Keratinocyte (primary cell): ENCODE measurements around the gene STX19. TPM values are rescaled to one million over a fixed set of nuclear protein-coding genes. Genes with fewer than 3 reads are reported as not detected.
A peak's percentile ranks its signal among the peaks of the same experiment; 100 is the strongest.
"Not testable (repeated sequence)": the region's sequence is repeated elsewhere in the genome, so short reads cannot be mapped to it uniquely, and the experiment has no call there.

ENCODE experiments used
- DNase-seq: peaks from one replicate; pipeline ENCODE4 v3.0.0-alpha.2; 2011; ENCODE audit warnings: low read depth, missing footprints, low spot score
- FAIRE-seq: peaks from 2 replicates; lab custom pipeline; 2011; peaks lifted over from hg19 to GRCh38; lab: Jason Lieb, UNC
- H2AFZ ChIP-seq: 2 replicates; pipeline ENCODE4 v1.6.0; 2012; ENCODE audit warnings: low read length, control low read depth, inconsistent platforms; ENCODE audit not compliant: control insufficient read depth
- H3K27ac ChIP-seq: 2 replicates; pipeline ENCODE4 v1.5.1; 2011; ENCODE audit warnings: low read length; ENCODE audit not compliant: control insufficient read depth, insufficient read depth
- H3K27me3 ChIP-seq: 3 replicates; pipeline ENCODE4 v1.6.0; 2011; ENCODE audit warnings: low read length; ENCODE audit not compliant: control insufficient read depth, insufficient read depth; ENCODE audit errors: extremely low read depth
- H3K36me3 ChIP-seq, 2 experiments: 2 replicates in 1 of 2; 3 replicates in 1 of 2; pipeline ENCODE4 v1.5.1; 2011; ENCODE audit warnings: low read length in 2 of 2, mild to moderate bottlenecking in 1 of 2; ENCODE audit not compliant: control insufficient read depth in 2 of 2, insufficient read depth in 2 of 2; ENCODE audit errors: extremely low read depth in 1 of 2
- H3K4me1 ChIP-seq: 3 replicates; pipeline ENCODE4 v1.5.1; 2011; ENCODE audit warnings: low read length; ENCODE audit not compliant: control insufficient read depth, insufficient read depth; ENCODE audit errors: extremely low read depth
- H3K4me2 ChIP-seq: 3 replicates; pipeline ENCODE4 v1.6.0; 2011; ENCODE audit warnings: low read depth, low read length; ENCODE audit not compliant: control insufficient read depth, insufficient read depth; ENCODE audit errors: extremely low read depth
- H3K4me3 ChIP-seq, 3 experiments: fragments of 200-600 bp in 1 of 3; sonication (generic) in 1 of 3; 2 replicates in 2 of 3; 3 replicates in 1 of 3; pipeline ENCODE4 v1.5.1; 2011 to 2016; ENCODE audit warnings: low read length in 3 of 3, mild to moderate bottlenecking in 3 of 3, control low read depth in 2 of 3, inconsistent platforms in 1 of 3, low read depth in 1 of 3, mixed read lengths in 1 of 3, mixed run types in 1 of 3, moderate library complexity in 1 of 3; ENCODE audit not compliant: control insufficient read depth in 2 of 3, insufficient read depth in 2 of 3; ENCODE audit errors: extremely low read depth in 1 of 3
- H3K79me2 ChIP-seq: 2 replicates; pipeline ENCODE4 v1.6.0; 2012; ENCODE audit warnings: low read length; ENCODE audit not compliant: control insufficient read depth, insufficient read depth
- H3K9ac ChIP-seq: 3 replicates; pipeline ENCODE4 v1.6.0; 2011; ENCODE audit warnings: low read length; ENCODE audit not compliant: control insufficient read depth, insufficient read depth; ENCODE audit errors: extremely low read depth
- H3K9me1 ChIP-seq: 3 replicates; pipeline ENCODE4 v1.6.0; 2011; ENCODE audit warnings: low read length; ENCODE audit not compliant: control insufficient read depth, insufficient read depth; ENCODE audit errors: extremely low read depth
- H3K9me3 ChIP-seq: 2 replicates; pipeline ENCODE4 v1.5.1; 2012; ENCODE audit warnings: low read depth, low read length; ENCODE audit not compliant: control insufficient read depth
- H4K20me1 ChIP-seq: 3 replicates; pipeline ENCODE4 v1.6.0; 2011; ENCODE audit warnings: low read length; ENCODE audit not compliant: control insufficient read depth, insufficient read depth; ENCODE audit errors: extremely low read depth
- CTCF ChIP-seq, 3 experiments: IDR thresholded peaks in 1 of 3; conservative IDR thresholded peaks in 1 of 3; optimal IDR thresholded peaks in 1 of 3; 2 replicates in 2 of 3; 3 replicates in 1 of 3; pipeline versions ENCODE3 to v1.5.1; 2011; ENCODE audit warnings: low read length in 3 of 3, mild to moderate bottlenecking in 3 of 3, moderate library complexity in 2 of 3, control low read depth in 1 of 3, inconsistent platforms in 1 of 3; ENCODE audit not compliant: insufficient read depth in 2 of 3; ENCODE audit errors: extremely low read depth in 1 of 3
- EZH2 ChIP-seq: IDR thresholded peaks from one replicate; pipeline ENCODE4 v1.6.1; 2012; ENCODE audit warnings: inconsistent platforms, mild to moderate bottlenecking, low read length, moderate library complexity
- dilution Hi-C: fragments of 300-500 bp; cut with MboI; formaldehyde crosslinking; loops from one replicate; pipeline ENCODE4 v1.7.0; 2020; ENCODE audit warnings: low sequenced_read_pairs; ENCODE audit not compliant: extremely low pct_ligation_motif_present
- polyA plus RNA-seq, 5 experiments: library from polyadenylated mRNA; depleted of rRNA in 3 of 5; stranded (reverse) in 3 of 5; stranded (forward) in 1 of 5; unstranded in 1 of 5; fragments of >200 nt; gene quantifications; 1 replicate in 1 of 5; 2 replicates in 3 of 5; 3 replicates in 1 of 5; pipeline versions ENCODE4 v1.2.1 to v1.2.3, GENCODE V29; 2011 to 2012; ENCODE audit warnings: missing spikeins in 2 of 5, low read depth in 1 of 5, low replicate concordance in 1 of 5
- small RNA-seq, 3 experiments: library from RNA; depleted of rRNA; stranded (forward); fragments of <200 nt; gene quantifications; one replicate each; pipeline ENCODE3, GENCODE V24; 2012; ENCODE audit warnings: low read depth in 3 of 3, low replicate concordance in 1 of 3; ENCODE audit not compliant: insufficient read length in 3 of 3

The STX19 gene
- polyA plus RNA-seq, 1 donor (not counting 4 experiments of a cell fraction or from before 2014, with no cell fraction given) = 0.30 TPM

GRCh38 chr3:93969443-93969842 lies 59.0 kb downstream of the STX19 start:
- no peak overlapping the region for H3K4me2 ChIP-seq
- TF ChIP-seq CTCF (optimal IDR thresholded peaks at IDR 0.05 in 1 of 3, IDR thresholded peaks at IDR 0.05 in 1 of 3, conservative IDR thresholded peaks at IDR 0.05 in 1 of 3; ENCODE audit: extremely low read depth in 1 of 3, insufficient read depth in 2 of 3, low read length in 3 of 3) (no peak), EZH2 (no peak)
- no peak for DNase-seq
- no peaks in the 10 kb centered on the region for H3K9me3 ChIP-seq
- H3K9ac ChIP-seq = no peak overlapping the region
- peaks cover 4% of the 10 kb centered on the region for H3K4me1 ChIP-seq
- no peaks in the 10 kb centered on the region for H3K79me2 ChIP-seq
- H3K4me3 ChIP-seq = no peak overlapping the region
- H4K20me1 ChIP-seq = no peaks in the 10 kb centered on the region
- H2AFZ ChIP-seq = no peak overlapping the region
- no peaks in the 10 kb centered on the region for H3K36me3 ChIP-seq
- no peaks in the 10 kb centered on the region for H3K27me3 ChIP-seq
- no peaks in the 10 kb centered on the region for H3K9me1 ChIP-seq
- dilution Hi-C loops = no loop called here
- no peak overlapping the region for H3K27ac ChIP-seq
- FAIRE-seq = peak; percentile 17

GRCh38 chr3:93965106-93965505 lies 63.3 kb downstream of the STX19 start:
- H3K9ac ChIP-seq, H4K20me1 ChIP-seq, H3K4me2 ChIP-seq, H2AFZ ChIP-seq, H3K4me1 ChIP-seq, H3K9me1 ChIP-seq, H3K4me3 ChIP-seq, H3K36me3 ChIP-seq, H3K27me3 ChIP-seq, dilution Hi-C loops, H3K27ac ChIP-seq, H3K79me2 ChIP-seq, H3K9me3 ChIP-seq, FAIRE-seq, DNase-seq: not testable (repeated sequence)

Small RNA genes within 50 kb of the gene (small RNA-seq; reads per million reads assigned to genes)
- gene RF00019 (0 reads per million in 3 experiments), gene RNU6-511P (0 reads per million in 3 experiments)

Other genes with a start within 250 kb of the STX19 start
- 1.5 to 6.7 TPM (median 3.8 TPM) in 3 replicates for gene PROS1, start 54.7 kb downstream of the STX19 start, polyA plus RNA-seq
- 4.7 to 6.8 TPM (median 5.4 TPM) in 3 replicates for gene ARL13B, start 48.4 kb downstream of the STX19 start, polyA plus RNA-seq
- 2.3 to 3.6 TPM (median 2.6 TPM) in 3 replicates for gene DHFR2, start 34.3 kb upstream of the STX19 start, polyA plus RNA-seq
- gene NSUN3, start 34.5 kb upstream of the STX19 start, polyA plus RNA-seq = 3.7 to 6.4 TPM (median 4.2 TPM) in 3 replicates